ENCODE measurements around the gene FXN. TPM values are rescaled to one million over a fixed set of nuclear protein-coding genes. Genes with fewer than 3 reads are reported as not detected.

Gene FXN
- total RNA-seq, 6 donors from 2014 or later = 1.8 to 16.5 (median 9.0) TPM

DNA sequence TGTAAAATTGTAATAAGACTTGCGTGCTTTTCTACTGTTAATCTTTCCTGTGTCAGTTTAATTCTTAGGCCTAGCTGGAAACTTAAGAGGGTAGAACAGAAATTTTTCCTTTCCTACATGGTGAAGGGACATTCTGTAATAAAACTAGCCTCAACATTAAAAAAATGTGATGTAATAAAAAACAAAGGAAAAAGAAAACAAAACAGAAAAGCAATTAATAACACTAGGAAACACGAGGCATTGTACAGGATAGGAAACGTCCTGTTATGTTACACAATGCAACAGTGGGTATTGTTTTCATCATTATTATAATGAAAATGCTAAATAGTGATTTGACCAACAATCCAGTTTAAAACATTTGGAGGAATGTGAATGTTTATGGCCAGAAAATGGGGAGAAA lies 47.8 kb downstream of the FXN start:
- no peaks in the 10 kb centered on the region for H3K9me3 ChIP-seq
- ATAC-seq (ENCODE audit: low FRiP score in 2 of 2) (no peak), DNase-seq (no peak)
- WGBS, 2 donors = 62 to 65% methylated on average over 3 of the region's 3 CpGs
- TF ChIP-seq EP300 (IDR thresholded peaks at IDR 0.05) (no peak), POLR2A (IDR thresholded peaks at IDR 0.05) (no peak), POLR2AphosphoS5 (IDR thresholded peaks at IDR 0.05) (no peak), CTCF (IDR thresholded peaks at IDR 0.05) (no peak)
- no peak overlapping the region for H3K4me3 ChIP-seq
- H3K27me3 ChIP-seq = no peaks in the 10 kb centered on the region
- H3K27ac ChIP-seq = no peak overlapping the region
- H3K4me1 ChIP-seq = peaks cover 7 to 16% (median 9%) of the 10 kb centered on the region in 4 donors
- H3K36me3 ChIP-seq = no peaks in the 10 kb centered on the region

DNA sequence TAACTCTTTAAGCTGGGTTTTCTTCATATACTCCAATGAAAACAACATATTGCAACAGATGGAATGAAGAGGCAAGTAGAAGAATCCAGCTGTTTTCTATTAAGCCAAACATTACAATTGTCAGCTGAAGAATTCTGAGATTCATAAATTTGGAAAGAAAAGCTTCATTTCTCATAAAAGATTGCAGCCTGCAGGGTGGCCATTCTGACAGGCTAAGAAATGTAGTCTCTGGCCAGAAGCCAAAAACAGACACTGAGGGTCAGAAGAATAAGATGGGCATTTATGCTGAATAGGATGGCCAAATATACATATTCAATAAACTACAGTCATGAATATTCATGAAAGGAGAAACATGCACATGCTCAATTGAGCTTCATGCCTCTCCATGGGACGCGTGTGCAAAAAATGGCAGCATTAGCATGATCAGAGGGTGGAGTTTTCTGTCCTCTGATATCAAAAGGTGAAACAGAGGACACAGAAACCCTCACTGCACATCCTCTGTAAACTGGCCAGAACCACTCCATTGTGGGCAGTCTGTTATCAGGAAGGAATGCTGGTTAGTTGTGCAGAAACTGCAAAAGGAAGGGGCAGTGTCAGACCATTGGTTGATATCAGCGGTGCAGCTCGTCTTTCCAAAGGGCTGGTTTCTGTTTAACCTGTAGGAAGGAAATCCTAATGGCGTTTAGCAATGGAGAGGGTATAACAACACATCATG lies 50.2 kb downstream of the FXN start:
- no peak for DNase-seq
- H3K4me1 ChIP-seq = peaks cover 7 to 23% (median 13%) of the 10 kb centered on the region in 4 donors

GRCh38 chr9:69086312-69086711 lies 50.8 kb downstream of the FXN start:
- DNase-seq (no peak), ATAC-seq (ENCODE audit: low FRiP score in 2 of 2) (no peak)
- Histone ChIP-seq H3K9me3 (no peaks in the 10 kb centered on the region), H3K36me3 (no peaks in the 10 kb centered on the region), H3K4me1 (peaks cover 7 to 24% (median 13%) of the 10 kb centered on the region in 4 donors), H3K27ac (no peak overlapping the region), H3K4me3 (no peak overlapping the region), H3K27me3 (no peaks in the 10 kb centered on the region)
- 94 to 95% methylated on average over 2 of the region's 2 CpGs for WGBS, 2 donors
- no peak for TF ChIP-seq EP300 (IDR thresholded peaks at IDR 0.05)
- TF ChIP-seq CTCF (IDR thresholded peaks at IDR 0.05) = no peak
- no peak for TF ChIP-seq POLR2A (IDR thresholded peaks at IDR 0.05)
- no peak for TF ChIP-seq POLR2AphosphoS5 (IDR thresholded peaks at IDR 0.05)

More for the DNA sequence above, 50.2 kb downstream of the FXN start:
- ATAC-seq (ENCODE audit: low FRiP score in 2 of 2) = peak in 1 of 2 donors; percentile 51
- H3K4me3 ChIP-seq = no peak overlapping the region
- no peaks in the 10 kb centered on the region for H3K27me3 ChIP-seq
- no peak for TF ChIP-seq EP300 (IDR thresholded peaks at IDR 0.05)
- TF ChIP-seq POLR2A (IDR thresholded peaks at IDR 0.05) = no peak
- no peak for TF ChIP-seq CTCF (IDR thresholded peaks at IDR 0.05)
- no peak for TF ChIP-seq POLR2AphosphoS5 (IDR thresholded peaks at IDR 0.05)
- no peaks in the 10 kb centered on the region for H3K9me3 ChIP-seq
- 71 to 73% methylated on average over 5 of the region's 5 CpGs for WGBS, 2 donors
- no peak overlapping the region for H3K27ac ChIP-seq
- H3K36me3 ChIP-seq = no peaks in the 10 kb centered on the region

GRCh38 chr9:69086769-69087168 lies 51.2 kb downstream of the FXN start:
- DNase-seq = no peak
- H3K27ac ChIP-seq = no peak overlapping the region
- no peaks in the 10 kb centered on the region for H3K36me3 ChIP-seq
- TF ChIP-seq CTCF (IDR thresholded peaks at IDR 0.05) (no peak), EP300 (IDR thresholded peaks at IDR 0.05) (no peak), POLR2A (IDR thresholded peaks at IDR 0.05) (no peak), POLR2AphosphoS5 (IDR thresholded peaks at IDR 0.05) (no peak)
- no peak overlapping the region for H3K4me3 ChIP-seq
- no peaks in the 10 kb centered on the region for H3K27me3 ChIP-seq
- H3K9me3 ChIP-seq = no peaks in the 10 kb centered on the region
- H3K4me1 ChIP-seq = peaks cover 7 to 24% (median 13%) of the 10 kb centered on the region in 4 donors
- no peak for ATAC-seq (ENCODE audit: low FRiP score in 2 of 2)
- WGBS, 2 donors = 62 to 72% methylated on average over 2 of the region's 2 CpGs

DNA sequence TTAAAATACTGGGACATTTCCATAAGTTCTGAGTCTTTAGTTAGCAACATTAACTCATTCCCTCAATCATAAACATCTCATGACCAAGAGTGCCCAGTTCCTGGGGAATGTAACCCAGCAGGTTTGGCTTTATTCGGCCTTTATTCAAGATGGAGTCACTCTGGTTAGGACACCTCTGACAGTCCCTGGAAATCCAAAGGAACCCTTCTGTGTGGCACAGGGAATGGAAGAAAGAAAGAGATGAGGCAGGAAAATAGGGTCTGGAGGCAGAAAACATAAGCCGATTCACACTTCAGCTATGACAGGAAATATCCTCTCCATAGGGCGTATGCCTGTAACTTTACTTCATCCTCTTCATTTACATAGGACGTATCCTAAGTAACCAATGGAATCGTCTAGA lies 53.5 kb downstream of the FXN start:
- ATAC-seq (ENCODE audit: low FRiP score in 2 of 2) = no peak
- H3K27me3 ChIP-seq = no peaks in the 10 kb centered on the region

More for the DNA sequence above, 53.5 kb downstream of the FXN start:
- TF ChIP-seq EP300 (IDR thresholded peaks at IDR 0.05) (no peak), POLR2A (IDR thresholded peaks at IDR 0.05) (no peak), CTCF (IDR thresholded peaks at IDR 0.05) (no peak)
- H3K27ac ChIP-seq = peak overlapping the region in 1 of 4 donors; percentile 42
- H3K36me3 ChIP-seq = no peaks in the 10 kb centered on the region
- DNase-seq = no peak
- WGBS, 2 donors = 87 to 90% methylated on average over 5 of the region's 5 CpGs
- no peaks in the 10 kb centered on the region for H3K9me3 ChIP-seq
- no peak overlapping the region for H3K4me3 ChIP-seq
- peaks cover 10 to 24% (median 16%) of the 10 kb centered on the region in 4 donors for H3K4me1 ChIP-seq
